ENCODE data around the gene MYMK. TPM values are rescaled to one million over a fixed set of nuclear protein-coding genes. Genes with fewer than 3 reads are reported as not detected.

The MYMK gene
- total RNA-seq, 1 experiment from 2014 or later: not detected

DNA sequence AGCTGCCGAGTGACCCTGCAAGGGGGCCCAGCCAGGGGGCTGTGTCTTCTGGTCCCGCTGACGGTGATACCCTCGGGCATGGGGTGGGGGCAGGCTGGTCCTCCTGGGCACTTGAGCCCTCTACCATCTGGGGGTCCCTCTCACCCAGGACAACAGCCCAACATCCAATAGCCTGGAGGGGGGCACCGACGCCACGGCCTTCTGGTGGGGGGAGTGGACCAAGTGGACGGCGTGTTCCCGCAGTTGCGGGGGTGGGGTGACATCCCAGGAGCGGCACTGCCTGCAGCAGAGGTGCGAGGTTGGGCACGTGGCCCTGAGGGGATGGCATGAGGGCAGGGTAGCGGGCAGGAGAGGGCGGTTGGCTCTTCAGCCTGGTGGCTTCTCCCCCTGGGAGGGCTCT is 12.5 kb upstream of the MYMK start:
- H4K20me1 ChIP-seq (ENCODE audit: insufficient read depth): no peaks in the 10 kb centered on the region
- CTCF ChIA-PET: no interaction called here
- H3K9me3 ChIP-seq (ENCODE audit: control insufficient read depth in 1 of 2, insufficient read depth in 1 of 2, low read depth in 1 of 2, low read length in 2 of 2): no peaks in the 10 kb centered on the region
- H3K9ac ChIP-seq (ENCODE audit: low read length): no peak overlapping the region
- no TSS peak for BruUV-seq (replicated peaks)
- no peaks in the 10 kb centered on the region for H3K9me2 ChIP-seq (ENCODE audit: insufficient read depth)
- H3K4me1 ChIP-seq (ENCODE audit: control insufficient read depth in 1 of 2, insufficient read depth in 2 of 2, low read length in 2 of 2): no peaks in the 10 kb centered on the region; a peak in 1 of 4 replicates
- no peak for TF ChIP-seq SIN3A (IDR thresholded peaks at IDR 0.05; ENCODE audit: low read depth)
- no peak for TF ChIP-seq TCF7L2 (IDR thresholded peaks at IDR 0.05; ENCODE audit: borderline replicate concordance, extremely low read depth, insufficient read depth, insufficient read length)
- TF ChIP-seq SRF (IDR thresholded peaks at IDR 0.05; ENCODE audit: low read depth): no peak
- TF ChIP-seq, protein P1, sequence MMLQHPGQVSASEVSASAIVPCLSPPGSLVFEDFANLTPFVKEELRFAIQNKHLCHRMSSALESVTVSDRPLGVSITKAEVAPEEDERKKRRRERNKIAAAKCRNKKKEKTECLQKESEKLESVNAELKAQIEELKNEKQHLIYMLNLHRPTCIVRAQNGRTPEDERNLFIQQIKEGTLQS (IDR thresholded peaks at IDR 0.05): no peak
- TF ChIP-seq SP1 (IDR thresholded peaks at IDR 0.05; ENCODE audit: low read depth): no peak
- no peak for TF ChIP-seq POLR2A (IDR thresholded peaks at IDR 0.05; ENCODE audit: borderline replicate concordance, extremely low read depth, insufficient read depth, insufficient read length)
- RAD21 ChIA-PET (ENCODE audit: low non-redundant PET in 1 of 2, low total read pairs in 2 of 2, uncharacterized antibody in 2 of 2, unreplicated experiment in 2 of 2): no interaction called here
- no peak for ATAC-seq
- intact Hi-C loops (cut with micrococcal nuclease): no loop called here
- H3K4me3 ChIP-seq (replicated peaks in 1 of 2; ENCODE audit: low read depth in 1 of 2, low read length in 2 of 2): no peak overlapping the region
- no peak overlapping the region for H3K4me2 ChIP-seq (ENCODE audit: low read length)
- no peaks in the 10 kb centered on the region for H3K79me2 ChIP-seq (ENCODE audit: insufficient read depth, low read length)
- no peak for DNase-seq (ENCODE audit: low read depth, low spot score)
- H3K27me3 ChIP-seq (ENCODE audit: insufficient read depth, low read length): no peaks in the 10 kb centered on the region
- POLR2A ChIA-PET: no interaction called here
- no peak overlapping the region for H3K27ac ChIP-seq (ENCODE audit: low read depth, low read length)
- no peaks in the 10 kb centered on the region for H3K36me3 ChIP-seq (ENCODE audit: control insufficient read depth in 1 of 2, insufficient read depth in 2 of 2, low read length in 2 of 2)
- no peak overlapping the region for H2AFZ ChIP-seq (ENCODE audit: low read depth, low read length, poor library complexity, severe bottlenecking)

GRCh38 chr9:133536536-133536935 is 11.8 kb upstream of the MYMK start:
- Histone ChIP-seq H3K27me3 (ENCODE audit: insufficient read depth, low read length) (no peaks in the 10 kb centered on the region), H3K9me2 (ENCODE audit: insufficient read depth) (no peaks in the 10 kb centered on the region), H3K27ac (ENCODE audit: low read depth, low read length) (no peak overlapping the region), H2AFZ (ENCODE audit: low read depth, low read length, poor library complexity, severe bottlenecking) (no peak overlapping the region), H3K4me2 (ENCODE audit: low read length) (no peak overlapping the region), H3K9ac (ENCODE audit: low read length) (no peak overlapping the region), H3K36me3 (ENCODE audit: control insufficient read depth in 1 of 2, insufficient read depth in 2 of 2, low read length in 2 of 2) (no peaks in the 10 kb centered on the region), H4K20me1 (ENCODE audit: insufficient read depth) (no peaks in the 10 kb centered on the region), H3K4me3 (replicated peaks in 1 of 2; ENCODE audit: low read depth in 1 of 2, low read length in 2 of 2) (no peak overlapping the region), H3K9me3 (ENCODE audit: control insufficient read depth in 1 of 2, insufficient read depth in 1 of 2, low read depth in 1 of 2, low read length in 2 of 2) (no peaks in the 10 kb centered on the region), H3K79me2 (ENCODE audit: insufficient read depth, low read length) (no peaks in the 10 kb centered on the region), H3K4me1 (ENCODE audit: control insufficient read depth in 1 of 2, insufficient read depth in 2 of 2, low read length in 2 of 2) (no peaks in the 10 kb centered on the region; a peak in 1 of 4 replicates)
- DNase-seq (ENCODE audit: low read depth, low spot score) (no peak), ATAC-seq (no peak)
- intact Hi-C loops (cut with micrococcal nuclease): no loop called here
- BruUV-seq (replicated peaks): no TSS peak
- ChIA-PET RAD21 (ENCODE audit: low non-redundant PET in 1 of 2, low total read pairs in 2 of 2, uncharacterized antibody in 2 of 2, unreplicated experiment in 2 of 2) (no interaction called here), POLR2A (no interaction called here), CTCF (interaction anchor here (0.6 kb wide), 1 partner anchor 12 kb away, joined by 3 read pairs; the partner anchor contains the start of gene MYMK)
- TF ChIP-seq, protein P1 (IDR thresholded peaks at IDR 0.05): no peak
- TF ChIP-seq EGR1 (IDR thresholded peaks at IDR 0.05; ENCODE audit: low read depth) (no peak), SP1 (IDR thresholded peaks at IDR 0.05; ENCODE audit: low read depth) (no peak), YY1 (IDR thresholded peaks at IDR 0.05; ENCODE audit: extremely low read depth, insufficient replicate concordance, low read depth, low read length) (no peak), POLR2AphosphoS5 (IDR thresholded peaks at IDR 0.05; ENCODE audit: low read depth, low read length) (no peak), RAD21 (IDR thresholded peaks at IDR 0.05; ENCODE audit: low read depth) (no peak), TCF7L2 (IDR thresholded peaks at IDR 0.05; ENCODE audit: borderline replicate concordance, extremely low read depth, insufficient read depth, insufficient read length) (no peak), ZFX (IDR thresholded peaks at IDR 0.05) (no peak), EZH2 (IDR thresholded peaks at IDR 0.05) (no peak), CBX3 (IDR thresholded peaks at IDR 0.05; ENCODE audit: low read depth) (no peak), ZNF274 (IDR thresholded peaks at IDR 0.05; ENCODE audit: low read depth, low read length) (no peak)
- TF ChIP-seq, protein P2, sequence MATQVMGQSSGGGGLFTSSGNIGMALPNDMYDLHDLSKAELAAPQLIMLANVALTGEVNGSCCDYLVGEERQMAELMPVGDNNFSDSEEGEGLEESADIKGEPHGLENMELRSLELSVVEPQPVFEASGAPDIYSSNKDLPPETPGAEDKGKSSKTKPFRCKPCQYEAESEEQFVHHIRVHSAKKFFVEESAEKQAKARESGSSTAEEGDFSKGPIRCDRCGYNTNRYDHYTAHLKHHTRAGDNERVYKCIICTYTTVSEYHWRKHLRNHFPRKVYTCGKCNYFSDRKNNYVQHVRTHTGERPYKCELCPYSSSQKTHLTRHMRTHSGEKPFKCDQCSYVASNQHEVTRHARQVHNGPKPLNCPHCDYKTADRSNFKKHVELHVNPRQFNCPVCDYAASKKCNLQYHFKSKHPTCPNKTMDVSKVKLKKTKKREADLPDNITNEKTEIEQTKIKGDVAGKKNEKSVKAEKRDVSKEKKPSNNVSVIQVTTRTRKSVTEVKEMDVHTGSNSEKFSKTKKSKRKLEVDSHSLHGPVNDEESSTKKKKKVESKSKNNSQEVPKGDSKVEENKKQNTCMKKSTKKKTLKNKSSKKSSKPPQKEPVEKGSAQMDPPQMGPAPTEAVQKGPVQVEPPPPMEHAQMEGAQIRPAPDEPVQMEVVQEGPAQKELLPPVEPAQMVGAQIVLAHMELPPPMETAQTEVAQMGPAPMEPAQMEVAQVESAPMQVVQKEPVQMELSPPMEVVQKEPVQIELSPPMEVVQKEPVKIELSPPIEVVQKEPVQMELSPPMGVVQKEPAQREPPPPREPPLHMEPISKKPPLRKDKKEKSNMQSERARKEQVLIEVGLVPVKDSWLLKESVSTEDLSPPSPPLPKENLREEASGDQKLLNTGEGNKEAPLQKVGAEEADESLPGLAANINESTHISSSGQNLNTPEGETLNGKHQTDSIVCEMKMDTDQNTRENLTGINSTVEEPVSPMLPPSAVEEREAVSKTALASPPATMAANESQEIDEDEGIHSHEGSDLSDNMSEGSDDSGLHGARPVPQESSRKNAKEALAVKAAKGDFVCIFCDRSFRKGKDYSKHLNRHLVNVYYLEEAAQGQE (IDR thresholded peaks at IDR 0.05; ENCODE audit: low read depth): no peak
- TF ChIP-seq, protein P3, sequence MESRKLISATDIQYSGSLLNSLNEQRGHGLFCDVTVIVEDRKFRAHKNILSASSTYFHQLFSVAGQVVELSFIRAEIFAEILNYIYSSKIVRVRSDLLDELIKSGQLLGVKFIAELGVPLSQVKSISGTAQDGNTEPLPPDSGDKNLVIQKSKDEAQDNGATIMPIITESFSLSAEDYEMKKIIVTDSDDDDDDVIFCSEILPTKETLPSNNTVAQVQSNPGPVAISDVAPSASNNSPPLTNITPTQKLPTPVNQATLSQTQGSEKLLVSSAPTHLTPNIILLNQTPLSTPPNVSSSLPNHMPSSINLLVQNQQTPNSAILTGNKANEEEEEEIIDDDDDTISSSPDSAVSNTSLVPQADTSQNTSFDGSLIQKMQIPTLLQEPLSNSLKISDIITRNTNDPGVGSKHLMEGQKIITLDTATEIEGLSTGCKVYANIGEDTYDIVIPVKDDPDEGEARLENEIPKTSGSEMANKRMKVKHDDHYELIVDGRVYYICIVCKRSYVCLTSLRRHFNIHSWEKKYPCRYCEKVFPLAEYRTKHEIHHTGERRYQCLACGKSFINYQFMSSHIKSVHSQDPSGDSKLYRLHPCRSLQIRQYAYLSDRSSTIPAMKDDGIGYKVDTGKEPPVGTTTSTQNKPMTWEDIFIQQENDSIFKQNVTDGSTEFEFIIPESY (IDR thresholded peaks at IDR 0.05; ENCODE audit: extremely low read depth, insufficient replicate concordance, low read length): no peak

All from HCT116 (cell line).